ENCODE data around the gene PDGFB. TPM values are rescaled to one million over a fixed set of nuclear protein-coding genes. Genes with fewer than 3 reads are reported as not detected.

PDGFB gene
- total RNA-seq, 1 experiment from 2014 or later, result 20.9 TPM

DNA sequence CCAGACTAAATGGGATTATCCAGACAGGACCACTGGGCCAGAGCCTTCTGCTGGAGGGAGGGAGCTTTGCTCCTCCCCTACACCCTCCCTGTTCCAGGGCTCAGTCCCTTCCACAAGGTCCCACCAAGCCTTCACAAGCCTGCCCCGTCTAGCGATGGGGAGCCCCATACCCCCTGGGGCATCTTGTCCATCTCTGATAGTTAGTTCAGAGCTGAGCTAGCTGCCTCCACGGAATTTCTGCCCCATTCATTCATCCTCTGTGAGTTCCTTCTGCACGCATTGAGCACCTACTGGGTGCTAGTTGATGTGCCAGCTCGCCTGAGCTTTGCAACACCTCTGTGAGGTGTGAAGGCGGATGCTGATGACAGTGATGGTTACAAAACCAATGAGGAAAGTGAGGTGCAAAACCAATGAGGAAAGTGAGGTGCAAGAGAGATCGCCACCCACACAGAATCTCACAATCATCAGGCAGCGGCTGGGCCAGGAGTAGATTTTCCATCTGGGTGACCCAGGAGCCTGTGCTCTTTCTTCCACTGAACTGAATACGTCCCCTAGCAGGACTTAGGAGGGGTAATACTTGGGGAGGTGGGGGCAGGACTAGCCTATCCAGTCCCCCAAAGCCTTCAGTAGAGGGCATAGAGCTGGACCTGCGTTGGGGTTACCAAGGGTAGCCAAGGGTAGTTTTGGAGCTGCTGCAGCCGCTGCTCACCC lies 70.8 kb downstream of the PDGFB start:
- in situ Hi-C loops (cut with HindIII; ENCODE audit: low pct_unique_long_range_greater_than_20kb, low sequenced_read_pairs), result no loop called here
- no peak for DNase-seq (ENCODE audit: low read depth)

Other genes starting within 250 kb of the PDGFB start
- gene APOBEC3C, start 230.7 kb downstream of the PDGFB start, total RNA-seq (2014; rRNA removed; shearing (Covaris generic); ENCODE audit: low replicate concordance), result 3.5 and 6.5 TPM in 2 replicates
- gene APOBEC3D, start 223.9 kb downstream of the PDGFB start, total RNA-seq (2014; rRNA removed; shearing (Covaris generic); ENCODE audit: low replicate concordance), result 5.7 and 6.1 TPM in 2 replicates
- gene APOBEC3F, start 204.1 kb downstream of the PDGFB start, total RNA-seq (2014; rRNA removed; shearing (Covaris generic); ENCODE audit: low replicate concordance), result 1.7 and 3.5 TPM in 2 replicates
- gene APOBEC3G, start 167.7 kb downstream of the PDGFB start, total RNA-seq (2014; rRNA removed; shearing (Covaris generic); ENCODE audit: low replicate concordance), result 14.7 and 15.5 TPM in 2 replicates
- gene APOBEC3H, start 147.7 kb downstream of the PDGFB start, total RNA-seq (2014; rRNA removed; shearing (Covaris generic); ENCODE audit: low replicate concordance), result 1.9 and 2.0 TPM in 2 replicates
- gene CBX7, start 92.3 kb downstream of the PDGFB start, total RNA-seq (2014; rRNA removed; shearing (Covaris generic); ENCODE audit: low replicate concordance), result 27.4 and 36.0 TPM in 2 replicates
- 5,144 and 5,940 TPM in 2 replicates for gene RPL3, start 74.6 kb upstream of the PDGFB start, total RNA-seq (2014; rRNA removed; shearing (Covaris generic); ENCODE audit: low replicate concordance)
- 33.7 and 47.8 TPM in 2 replicates for gene SYNGR1, start 105.0 kb upstream of the PDGFB start, total RNA-seq (2014; rRNA removed; shearing (Covaris generic); ENCODE audit: low replicate concordance)
- gene TAB1, start 154.8 kb upstream of the PDGFB start, total RNA-seq (2014; rRNA removed; shearing (Covaris generic); ENCODE audit: low replicate concordance), result 34.8 and 42.6 TPM in 2 replicates
- gene MGAT3, start 212.0 kb upstream of the PDGFB start, total RNA-seq (2014; rRNA removed; shearing (Covaris generic); ENCODE audit: low replicate concordance), result not detected in 2 replicates

Data from Caki2 (cell line).